ENCODE measurements around the gene ADAMTS6.

DNA sequence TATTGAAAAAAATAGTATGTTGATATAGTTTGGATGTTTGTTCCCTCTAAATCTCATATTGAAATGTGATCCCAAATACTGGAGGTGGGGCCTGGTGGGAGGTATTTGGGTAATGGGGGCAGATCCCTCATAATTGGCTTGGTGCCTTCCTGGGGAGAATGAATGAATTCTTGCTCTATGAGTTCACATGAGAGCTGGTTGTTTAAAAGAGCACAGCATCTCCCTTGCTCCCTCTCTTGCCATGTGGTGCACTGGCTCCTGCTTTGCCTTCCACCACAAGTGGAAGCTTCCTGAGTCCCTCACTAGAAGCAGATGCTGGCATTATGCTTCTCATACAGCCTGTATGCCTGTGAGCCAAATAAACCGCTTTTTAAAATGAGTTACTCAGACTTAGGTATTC is 154.8 kb downstream of the ADAMTS6 start:
- TF ChIP-seq EZH2phosphoT487 (IDR thresholded peaks at IDR 0.05; ENCODE audit: low read depth, severe bottlenecking, unreplicated experiment) (no peak), EZH2 (IDR thresholded peaks at IDR 0.05; ENCODE audit: borderline replicate concordance) (no peak)

Measured in hepatocyte (in vitro differentiated cells).